A549 (cell line): ENCODE results near the gene HEPHL1.

Source experiments
- POLR2A ChIP-seq: IDR thresholded peaks from 2 replicates; pipeline ENCODE4 v1.6.1; 2012; ENCODE audit warnings: mild to moderate bottlenecking, low read length
- REST ChIP-seq: fragments of 200-600 bp; sonication (generic); IDR thresholded peaks from 2 replicates; pipeline ENCODE4 v1.6.1; 2016; ENCODE audit warnings: antibody characterized with exemption, mild to moderate bottlenecking, moderate library complexity

- TF ChIP-seq REST (no peak), POLR2A (no peak)
Observed at GRCh38 chr11:94031625-94032024, 10.5 kb downstream of the HEPHL1 start.
